ENCODE data around the gene AGBL4. TPM values are rescaled to one million over a fixed set of nuclear protein-coding genes. Genes with fewer than 3 reads are reported as not detected.

AGBL4 gene
- total and polyA plus RNA-seq, 2 of the 13 experiments (the other 11 are each of a cell fraction or from before 2014, with no cell fraction given): not detected

DNA sequence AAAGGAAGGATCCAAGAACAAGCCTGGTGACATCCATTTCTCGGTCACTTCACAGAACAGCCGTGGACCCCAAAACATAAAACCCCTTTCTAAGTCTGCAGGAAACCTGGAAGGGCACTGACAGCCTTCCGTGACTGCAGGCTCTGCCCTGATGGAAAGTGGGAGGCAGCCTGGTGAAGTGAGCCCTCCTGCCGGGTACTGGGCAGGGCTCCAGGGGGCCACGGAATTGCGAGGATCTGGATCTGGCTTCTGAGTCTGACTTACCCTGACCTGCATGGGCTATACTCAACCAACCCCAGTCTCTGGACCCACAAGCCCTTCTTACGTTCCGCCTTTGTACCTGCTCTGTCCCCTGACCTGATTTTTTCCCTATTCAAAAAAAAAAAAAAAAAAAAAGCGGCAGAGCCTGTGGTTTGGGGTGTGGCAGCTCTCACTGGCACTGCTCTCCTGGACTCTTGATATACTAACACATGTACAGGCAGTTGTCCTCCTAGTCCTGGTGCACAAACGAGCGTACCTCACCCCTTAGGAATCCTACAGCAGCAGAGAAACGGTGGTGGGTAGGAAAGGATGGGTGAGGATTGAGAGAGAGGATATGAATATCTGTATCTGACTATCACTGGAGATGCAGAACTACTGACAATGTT lies 1330.0 kb downstream of the AGBL4 start:
- Histone ChIP-seq H3K9ac (ENCODE audit: insufficient read depth, low read depth, low read length) (no peak overlapping the region), H3K4me2 (ENCODE audit: low read depth, low read length) (no peak overlapping the region), H3K79me2 (ENCODE audit: insufficient read depth, low read length) (no peaks in the 10 kb centered on the region), H2AFZ (ENCODE audit: low read length) (no peak overlapping the region), H4K20me1 (ENCODE audit: insufficient read depth, low read length) (no peaks in the 10 kb centered on the region), H3K27ac (ENCODE audit: extremely low read length, insufficient read depth, low read length) (no peak overlapping the region), H3K4me3 (replicated peaks in 1 of 3; ENCODE audit: insufficient read depth in 1 of 3, low read depth in 2 of 3, low read length in 3 of 3) (no peak overlapping the region), H3K27me3 (ENCODE audit: control insufficient read depth in 1 of 2, insufficient read depth in 2 of 2, low read length in 2 of 2) (no peaks in the 10 kb centered on the region; a peak in 2 of 5 replicates), H3K9me3 (ENCODE audit: low read length) (no peaks in the 10 kb centered on the region), H3K4me1 (ENCODE audit: insufficient read depth, low read length) (no peaks in the 10 kb centered on the region), H3K36me3 (replicated peaks in 1 of 2; ENCODE audit: control insufficient read depth in 1 of 2, insufficient read depth in 2 of 2, low read length in 2 of 2) (no peaks in the 10 kb centered on the region)
- POLR2A ChIA-PET: no interaction called here
- in situ Hi-C loops (cut with HindIII; ENCODE audit: extremely low pct_ligation_motif_present, low pct_unique_long_range_greater_than_20kb): loop anchor here (10.0 kb wide), 1 partner anchor 119 kb away; no protein-coding TSS in a partner anchor
- intact Hi-C loops (cut with micrococcal nuclease; ENCODE audit: unreplicated experiment): no loop called here
- no peak for TF ChIP-seq ZNF234 (CRISPR knock-in tag; conservative IDR thresholded peaks at IDR 0.05)
- no peak for TF ChIP-seq SP140L (CRISPR knock-in tag; IDR thresholded peaks at IDR 0.05; ENCODE audit: borderline replicate concordance)
- TF ChIP-seq, protein P1, sequence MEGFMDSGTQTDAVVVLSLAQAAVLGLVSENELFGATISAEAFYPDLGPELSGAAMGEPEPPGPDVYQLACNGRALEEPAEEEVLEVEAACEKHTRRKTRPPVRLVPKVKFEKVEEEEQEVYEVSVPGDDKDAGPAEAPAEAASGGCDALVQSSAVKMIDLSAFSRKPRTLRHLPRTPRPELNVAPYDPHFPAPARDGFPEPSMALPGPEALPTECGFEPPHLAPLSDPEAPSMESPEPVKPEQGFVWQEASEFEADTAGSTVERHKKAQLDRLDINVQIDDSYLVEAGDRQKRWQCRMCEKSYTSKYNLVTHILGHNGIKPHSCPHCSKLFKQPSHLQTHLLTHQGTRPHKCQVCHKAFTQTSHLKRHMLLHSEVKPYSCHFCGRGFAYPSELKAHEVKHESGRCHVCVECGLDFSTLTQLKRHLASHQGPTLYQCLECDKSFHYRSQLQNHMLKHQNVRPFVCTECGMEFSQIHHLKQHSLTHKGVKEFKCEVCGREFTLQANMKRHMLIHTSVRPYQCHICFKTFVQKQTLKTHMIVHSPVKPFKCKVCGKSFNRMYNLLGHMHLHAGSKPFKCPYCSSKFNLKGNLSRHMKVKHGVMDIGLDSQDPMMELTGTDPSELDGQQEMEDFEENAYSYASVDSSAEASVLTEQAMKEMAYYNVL (CRISPR knock-in tag; IDR thresholded peaks at IDR 0.05; ENCODE audit: borderline replicate concordance): no peak
- no peak for TF ChIP-seq FOSL1 (CRISPR knock-in tag; IDR thresholded peaks at IDR 0.05; ENCODE audit: borderline replicate concordance)
- TF ChIP-seq, protein P2, sequence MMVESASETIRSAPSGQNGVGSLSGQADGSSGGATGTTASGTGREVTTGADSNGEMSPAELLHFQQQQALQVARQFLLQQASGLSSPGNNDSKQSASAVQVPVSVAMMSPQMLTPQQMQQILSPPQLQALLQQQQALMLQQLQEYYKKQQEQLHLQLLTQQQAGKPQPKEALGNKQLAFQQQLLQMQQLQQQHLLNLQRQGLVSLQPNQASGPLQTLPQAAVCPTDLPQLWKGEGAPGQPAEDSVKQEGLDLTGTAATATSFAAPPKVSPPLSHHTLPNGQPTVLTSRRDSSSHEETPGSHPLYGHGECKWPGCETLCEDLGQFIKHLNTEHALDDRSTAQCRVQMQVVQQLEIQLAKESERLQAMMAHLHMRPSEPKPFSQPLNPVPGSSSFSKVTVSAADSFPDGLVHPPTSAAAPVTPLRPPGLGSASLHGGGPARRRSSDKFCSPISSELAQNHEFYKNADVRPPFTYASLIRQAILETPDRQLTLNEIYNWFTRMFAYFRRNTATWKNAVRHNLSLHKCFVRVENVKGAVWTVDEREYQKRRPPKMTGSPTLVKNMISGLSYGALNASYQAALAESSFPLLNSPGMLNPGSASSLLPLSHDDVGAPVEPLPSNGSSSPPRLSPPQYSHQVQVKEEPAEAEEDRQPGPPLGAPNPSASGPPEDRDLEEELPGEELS (CRISPR knock-in tag; IDR thresholded peaks at IDR 0.05): no peak
- TF ChIP-seq ZNF530 (CRISPR knock-in tag; IDR thresholded peaks at IDR 0.05; ENCODE audit: low read depth): no peak
- no peak for TF ChIP-seq ZNF441 (CRISPR knock-in tag; IDR thresholded peaks at IDR 0.05; ENCODE audit: borderline replicate concordance)
- no TSS peak for BruUV-seq (replicated peaks)
- ATAC-seq (no peak), FAIRE-seq (no peak), DNase-seq (ENCODE audit: low spot score) (no peak)
- CTCF ChIA-PET (ENCODE audit: low intra/inter-chr PET ratio, low total read pairs): no interaction called here
- WGBS (ENCODE audit: low lambda C conversion rate): 26% methylated on average over 7 of the region's 12 CpGs
